Measurements from ENCODE around the gene GALM.

The GALM gene

GRCh38 chr2:38747007-38747424 is 81.1 kb downstream of the GALM start:
- TF ChIP-seq, protein P1, sequence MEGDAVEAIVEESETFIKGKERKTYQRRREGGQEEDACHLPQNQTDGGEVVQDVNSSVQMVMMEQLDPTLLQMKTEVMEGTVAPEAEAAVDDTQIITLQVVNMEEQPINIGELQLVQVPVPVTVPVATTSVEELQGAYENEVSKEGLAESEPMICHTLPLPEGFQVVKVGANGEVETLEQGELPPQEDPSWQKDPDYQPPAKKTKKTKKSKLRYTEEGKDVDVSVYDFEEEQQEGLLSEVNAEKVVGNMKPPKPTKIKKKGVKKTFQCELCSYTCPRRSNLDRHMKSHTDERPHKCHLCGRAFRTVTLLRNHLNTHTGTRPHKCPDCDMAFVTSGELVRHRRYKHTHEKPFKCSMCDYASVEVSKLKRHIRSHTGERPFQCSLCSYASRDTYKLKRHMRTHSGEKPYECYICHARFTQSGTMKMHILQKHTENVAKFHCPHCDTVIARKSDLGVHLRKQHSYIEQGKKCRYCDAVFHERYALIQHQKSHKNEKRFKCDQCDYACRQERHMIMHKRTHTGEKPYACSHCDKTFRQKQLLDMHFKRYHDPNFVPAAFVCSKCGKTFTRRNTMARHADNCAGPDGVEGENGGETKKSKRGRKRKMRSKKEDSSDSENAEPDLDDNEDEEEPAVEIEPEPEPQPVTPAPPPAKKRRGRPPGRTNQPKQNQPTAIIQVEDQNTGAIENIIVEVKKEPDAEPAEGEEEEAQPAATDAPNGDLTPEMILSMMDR (IDR thresholded peaks at IDR 0.05; ENCODE audit: control insufficient read depth, extremely low read depth, insufficient read depth) = no peak
- no peak for DNase-seq (ENCODE audit: low read depth)
- no peak overlapping the region for H3K4me3 ChIP-seq (ENCODE audit: low read depth, low read length)

- H3K4me3 ChIP-seq (ENCODE audit: low read depth, low read length) = no peak overlapping the region
- TF ChIP-seq, protein P1 (IDR thresholded peaks at IDR 0.05; ENCODE audit: control insufficient read depth, extremely low read depth, insufficient read depth) = no peak
- no peak for DNase-seq (ENCODE audit: low read depth)
Measured at GRCh38 chr2:38747819-38748218, 81.9 kb downstream of the GALM start.

DNA sequence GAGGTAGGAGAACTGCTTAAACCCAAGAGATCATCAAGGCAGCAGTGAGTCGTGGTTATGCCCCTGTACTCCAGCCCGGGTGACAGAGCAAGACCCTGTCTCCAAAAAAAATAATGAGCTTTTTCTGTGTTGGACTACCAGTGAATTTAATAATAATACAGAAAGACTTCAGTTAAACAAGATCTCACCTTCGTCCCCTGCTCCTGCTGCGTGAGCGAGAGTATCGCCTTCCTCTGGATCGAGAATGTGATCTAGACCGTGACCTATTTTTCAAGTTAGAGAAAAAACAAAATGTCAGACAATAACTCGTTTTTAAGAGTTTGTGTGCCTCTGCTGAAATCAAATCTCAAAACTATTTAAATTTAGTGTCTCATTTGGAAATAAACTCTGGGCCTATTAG is 82.5 kb downstream of the GALM start:
- no peak for DNase-seq (ENCODE audit: low read depth)
- no peak overlapping the region for H3K4me3 ChIP-seq (ENCODE audit: low read depth, low read length)
- TF ChIP-seq, protein P1 (IDR thresholded peaks at IDR 0.05; ENCODE audit: control insufficient read depth, extremely low read depth, insufficient read depth) = no peak

DNA sequence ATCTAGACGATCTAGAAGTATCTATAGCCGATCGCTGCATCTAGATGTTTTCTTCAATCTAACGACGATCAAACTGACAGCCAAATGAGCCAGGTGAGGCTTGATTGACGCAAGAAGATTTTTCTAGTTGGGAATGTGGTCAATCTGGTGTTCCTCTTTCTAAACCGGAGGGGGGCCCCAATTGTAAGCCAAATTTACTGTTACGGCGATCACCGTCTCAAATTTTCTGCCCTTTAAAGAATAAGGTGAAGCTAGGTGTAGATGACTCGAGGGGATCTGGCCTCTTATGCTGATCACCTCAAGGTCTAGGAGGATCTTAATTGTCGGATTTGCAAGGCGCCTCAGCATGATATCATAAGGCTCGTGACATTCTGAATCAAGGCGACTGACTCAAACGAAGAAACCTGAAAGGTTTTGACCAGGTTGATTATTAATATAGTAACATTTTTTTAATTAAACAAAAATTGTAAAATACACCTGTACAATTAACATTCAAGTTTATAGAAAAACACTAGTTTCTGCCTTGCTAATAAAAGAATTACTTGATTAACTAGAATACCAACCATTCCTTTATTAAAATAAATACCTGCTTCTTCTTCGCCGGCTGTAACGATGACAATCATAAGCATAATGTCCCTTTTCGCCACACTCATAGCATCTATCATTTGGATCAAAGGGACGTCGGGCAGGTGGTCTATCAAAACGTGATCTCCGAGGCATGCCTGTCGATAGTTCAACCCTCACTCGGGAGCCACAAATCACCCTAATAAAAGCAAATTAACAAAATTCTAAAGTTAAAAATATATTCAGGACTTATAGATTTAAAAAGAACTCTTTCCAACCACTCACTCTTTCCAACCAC is 83.3 kb downstream of the GALM start:
- no peak for DNase-seq (ENCODE audit: low read depth)
- H3K4me3 ChIP-seq (ENCODE audit: low read depth, low read length) = peak overlapping the region; percentile 91
- TF ChIP-seq, protein P1 (IDR thresholded peaks at IDR 0.05; ENCODE audit: control insufficient read depth, extremely low read depth, insufficient read depth) = no peak

DNA sequence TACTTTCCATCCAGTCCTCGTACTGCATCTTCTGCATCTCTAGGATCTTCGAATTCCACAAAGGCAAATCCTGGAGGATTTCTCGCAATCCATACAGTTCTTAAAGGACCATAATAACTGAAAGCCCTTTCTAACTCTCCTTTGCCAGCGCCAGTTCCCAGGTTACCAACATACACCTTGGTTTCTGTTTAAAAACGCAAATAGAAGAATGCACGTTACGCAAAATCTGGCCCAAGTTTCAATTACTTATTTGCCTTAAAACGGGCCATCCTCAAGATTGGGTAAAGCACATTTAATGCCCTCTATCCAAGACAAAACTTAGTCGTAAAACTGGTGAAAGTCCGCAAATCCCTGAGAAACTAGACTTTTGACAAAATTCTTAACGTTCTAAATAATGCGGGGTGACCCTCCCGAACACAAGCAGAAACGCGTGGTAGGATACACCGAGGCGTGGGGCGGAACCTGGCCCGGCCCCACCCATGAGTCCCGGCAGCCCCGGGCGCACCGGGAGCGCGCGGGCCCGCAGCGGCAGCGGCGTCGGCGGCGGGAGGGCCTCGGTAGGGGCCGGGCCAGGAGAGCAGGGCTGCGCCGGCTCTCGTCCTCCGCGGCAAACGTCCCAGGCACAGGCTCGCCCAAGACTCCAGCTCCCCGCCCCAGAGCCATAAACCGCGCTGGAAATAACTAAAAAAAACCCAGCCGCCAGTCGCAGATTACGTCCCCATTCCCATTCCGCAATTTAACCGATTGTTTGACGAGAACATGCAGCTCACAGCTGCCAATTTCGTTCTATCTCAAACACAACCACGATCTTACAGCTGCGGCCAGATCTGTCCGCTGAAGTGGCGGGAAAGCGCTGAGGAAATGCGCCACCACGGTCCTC is 84.3 kb downstream of the GALM start:
- no peak for DNase-seq (ENCODE audit: low read depth)
- TF ChIP-seq, protein P1 (IDR thresholded peaks at IDR 0.05; ENCODE audit: control insufficient read depth, extremely low read depth, insufficient read depth) = no peak

GRCh38 chr2:38750891-38751595 is 85.1 kb downstream of the GALM start, which contains the start of gene SRSF7:
Gene SRSF7, minus strand, starts transcription at chr2:38751361. Its CDS starts 105 bp downstream, at chr2:38751256.
- peak within 1 kb of the TSS; percentile 91 for H3K4me3 ChIP-seq (ENCODE audit: low read depth, low read length)
- DNase-seq (ENCODE audit: low read depth) = peak; percentile 92
- TF ChIP-seq, protein P1 (IDR thresholded peaks at IDR 0.05; ENCODE audit: control insufficient read depth, extremely low read depth, insufficient read depth) = no peak

More for the DNA sequence above, 84.3 kb downstream of the GALM start:
- H3K4me3 ChIP-seq (ENCODE audit: low read depth, low read length) = peak overlapping the region; percentile 91

All from LNCaP clone FGC (cell line).